Activated CD4-positive, alpha-beta T cell treated with anti-CD3 and anti-CD28 coated beads for 4 hours (primary cell): ENCODE results near the gene DNAH10.
"Not testable (repeated sequence)": the region's sequence is repeated elsewhere in the genome, so short reads cannot be mapped to it uniquely, and the experiment has no call there.

Experiments
- DNase-seq, 2 donors: peaks; one replicate each; pipeline ENCODE4 v3.0.0-alpha.2; 2020

DNAH10 gene

DNA sequence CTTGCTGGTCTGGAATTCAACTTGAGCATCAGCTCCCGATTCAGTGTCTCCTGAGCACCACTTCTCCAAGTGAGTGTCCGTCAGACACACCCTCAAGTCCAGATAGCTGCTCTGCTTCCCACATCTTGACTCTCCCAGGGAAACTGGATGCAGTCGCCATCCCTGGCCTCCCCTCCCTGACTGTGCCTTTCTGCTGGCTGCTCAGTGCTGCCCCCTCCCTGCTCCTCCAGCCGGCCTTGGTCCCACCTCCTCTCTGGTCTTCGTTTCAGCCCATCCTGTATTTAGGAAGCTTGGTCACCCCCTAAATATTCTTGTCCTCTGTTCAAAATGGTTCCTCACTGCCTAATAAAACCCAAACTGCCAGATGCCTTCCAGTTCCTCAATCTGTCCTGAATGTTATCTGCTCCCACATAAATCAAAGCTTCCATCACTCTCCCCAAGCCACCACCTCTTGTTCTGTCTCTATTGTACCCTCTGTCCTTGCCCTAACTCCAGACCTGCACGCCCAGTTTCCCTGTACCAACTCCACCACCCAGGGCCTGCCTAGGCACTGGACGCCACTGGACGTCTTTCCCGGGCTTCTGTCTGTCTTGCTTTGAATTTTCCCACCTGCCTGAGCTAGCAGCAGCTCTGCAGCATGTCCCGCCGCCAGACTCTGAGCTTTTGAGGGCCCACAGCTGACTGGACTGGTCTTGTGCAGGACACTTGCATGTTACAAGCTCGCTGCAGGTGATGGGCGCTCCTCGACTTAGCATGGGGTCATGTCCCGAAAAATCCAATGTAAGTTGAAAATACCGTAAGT is 176.8 kb downstream of the DNAH10 start:
- DNase-seq: no peak

DNA sequence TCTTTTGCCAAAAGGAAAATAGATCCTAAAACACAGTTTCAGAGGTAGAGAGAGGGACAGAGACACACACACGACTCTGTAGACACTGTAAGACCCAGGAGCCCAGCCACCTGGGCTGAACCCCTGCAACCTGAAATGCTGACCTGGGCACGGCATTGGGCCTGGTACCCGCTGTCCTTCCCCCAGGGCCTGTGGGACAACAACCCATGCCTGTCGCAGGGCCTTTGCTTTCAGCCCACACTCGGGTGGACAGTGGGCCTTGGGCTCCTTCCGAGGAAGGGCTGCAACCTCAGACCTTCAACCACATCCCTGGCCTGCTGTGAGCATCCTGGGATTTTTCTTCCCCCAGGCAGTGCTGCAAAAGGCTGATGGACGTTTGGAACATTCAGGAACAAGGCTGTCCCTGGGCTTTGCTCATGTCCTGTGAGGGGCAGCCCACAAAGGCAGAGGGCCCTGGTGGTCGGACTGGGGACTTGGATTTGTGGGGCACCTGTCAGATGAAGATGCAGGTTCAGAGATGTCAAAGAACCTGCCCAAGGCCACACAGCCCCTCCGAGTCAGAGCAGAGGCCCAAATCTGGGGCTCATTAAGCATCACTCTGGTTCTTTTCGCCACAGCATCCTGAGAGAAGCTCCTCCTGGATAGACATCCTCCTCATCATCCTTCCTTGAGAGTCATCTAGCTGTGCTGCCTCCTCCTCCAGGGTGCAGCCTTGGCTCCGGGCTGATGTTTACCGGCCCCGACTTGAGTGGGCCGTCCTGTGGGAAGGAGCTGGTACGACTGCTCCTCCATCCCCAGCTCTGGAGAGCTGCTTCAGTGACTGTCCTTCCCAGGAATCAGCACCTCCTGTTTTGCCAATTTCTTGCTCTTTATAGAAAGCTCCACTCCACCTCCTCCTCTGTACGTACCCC is 177.9 kb downstream of the DNAH10 start:
- DNase-seq: no peak

DNA sequence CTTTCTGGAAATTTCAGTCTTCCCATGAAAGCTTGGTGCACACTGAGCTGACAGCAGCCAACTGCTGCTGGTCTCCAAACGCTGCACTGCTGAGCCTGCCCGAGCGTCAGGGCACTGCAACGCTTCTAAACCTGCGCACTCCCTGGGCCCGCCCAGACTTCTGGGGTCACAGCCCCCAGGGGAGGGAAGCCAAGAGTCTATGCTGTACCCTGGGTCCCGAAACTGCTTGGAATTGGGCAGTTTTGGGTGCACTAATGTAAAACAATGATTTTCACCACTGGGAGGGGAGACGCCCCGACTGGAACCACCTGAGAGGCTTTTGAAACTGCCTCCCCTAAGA is 178.5 kb downstream of the DNAH10 start:
- DNase-seq: no peak

DNA sequence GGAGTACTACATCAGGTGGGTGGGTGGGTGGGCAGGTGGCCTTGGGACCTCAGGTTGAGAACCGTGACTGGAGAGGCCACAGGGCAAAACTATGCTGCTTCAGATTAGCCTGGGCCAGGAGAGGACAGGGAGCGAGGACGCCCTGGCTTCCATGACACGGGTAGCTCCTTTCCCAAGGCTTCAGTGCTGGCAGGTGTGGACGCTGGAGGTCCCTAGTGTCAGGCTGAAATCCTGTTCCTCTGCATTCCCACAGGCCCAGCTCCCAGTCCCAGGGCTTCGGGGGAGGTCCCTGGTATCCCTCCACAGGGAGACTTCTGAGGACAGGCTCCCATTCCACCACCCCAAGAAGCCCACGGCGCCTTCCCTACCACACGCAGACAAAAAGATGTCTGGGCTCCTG is 178.9 kb downstream of the DNAH10 start:
- DNase-seq: no peak

DNA sequence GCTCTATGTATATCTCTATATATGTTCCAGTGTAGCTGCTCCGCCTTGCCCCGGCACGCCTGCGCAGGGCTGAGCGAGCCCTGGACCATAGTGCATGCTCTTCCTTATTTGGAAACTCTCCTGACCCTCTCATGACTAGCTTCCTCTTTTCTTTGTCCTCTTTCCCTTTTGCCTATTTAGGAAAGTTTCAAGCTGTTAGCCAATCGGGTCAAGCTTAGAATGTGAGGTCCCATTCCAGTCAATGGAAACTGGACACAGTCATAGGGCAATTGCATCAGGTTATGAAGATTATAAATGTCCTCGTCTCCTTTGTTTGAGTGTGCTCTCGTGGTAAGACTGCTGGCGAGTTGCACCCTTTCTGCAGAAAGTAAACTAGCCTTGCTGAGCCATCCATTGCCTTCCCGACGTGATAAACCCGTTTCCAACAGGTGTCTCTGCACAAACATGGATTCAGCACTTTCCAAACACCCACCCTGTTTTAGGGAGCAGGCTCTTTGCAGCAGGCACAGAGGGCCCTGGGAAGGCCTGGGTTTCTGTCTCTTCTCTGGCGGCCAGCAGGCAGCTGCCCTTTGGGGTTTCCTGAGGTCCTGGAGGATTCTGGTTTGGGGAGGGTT is 179.6 kb downstream of the DNAH10 start:
- DNase-seq: no peak

DNA sequence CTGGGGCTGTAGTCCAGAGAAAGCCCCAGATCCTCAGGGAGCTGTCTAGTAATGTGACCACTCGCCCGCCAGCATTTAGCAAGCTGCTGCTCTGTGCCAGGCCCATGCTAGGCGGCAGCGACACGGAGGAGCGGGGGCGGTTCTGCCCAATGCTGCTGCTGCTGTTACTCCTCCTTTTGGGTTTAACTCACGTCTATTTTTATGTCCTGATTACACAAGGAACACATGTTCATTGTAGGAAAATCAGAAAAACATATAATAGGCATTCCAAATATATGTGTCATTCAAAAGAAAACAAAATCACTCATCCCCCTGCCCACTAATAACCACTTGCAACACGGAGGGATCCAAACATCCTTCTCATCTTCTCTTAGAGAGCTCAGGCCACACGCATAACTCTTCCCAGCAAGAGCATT is 180.1 kb downstream of the DNAH10 start:
- no peak for DNase-seq

DNA sequence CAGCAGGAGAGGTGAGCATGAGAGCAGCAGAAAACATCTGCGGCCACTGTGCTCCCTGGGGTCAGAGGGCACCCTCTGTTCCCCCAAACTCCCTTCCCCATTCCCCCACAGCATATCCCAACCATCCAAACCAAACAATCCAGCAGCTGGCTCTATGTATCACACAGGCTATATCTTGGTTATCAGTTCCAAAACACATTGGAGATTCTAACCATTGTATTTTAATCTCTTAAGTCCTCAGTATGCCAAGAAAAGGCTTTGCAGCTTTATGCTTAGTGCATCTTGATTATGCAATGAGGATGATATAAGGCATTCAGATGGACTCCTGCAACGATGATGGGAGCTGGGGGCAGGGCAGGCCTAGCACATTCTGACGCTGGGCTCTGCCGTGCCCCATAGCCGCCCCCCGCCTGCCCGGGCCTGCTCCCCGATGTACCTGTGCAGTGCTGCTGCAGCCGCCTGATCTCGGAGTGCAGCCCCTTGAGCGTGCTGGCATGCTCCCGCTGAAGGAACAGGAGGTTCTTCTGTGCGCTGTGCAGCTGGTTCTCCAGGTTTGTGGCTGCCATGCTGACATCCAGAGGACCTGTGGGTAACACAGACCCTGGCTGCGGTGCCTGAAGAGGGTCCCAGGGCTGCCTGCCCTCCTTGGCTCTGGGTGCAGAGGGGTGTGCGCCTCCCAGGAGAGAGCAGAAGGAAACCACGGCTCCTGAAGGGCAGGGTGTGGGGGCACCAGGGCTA is 181.0 kb downstream of the DNAH10 start:
- DNase-seq: no peak

DNA sequence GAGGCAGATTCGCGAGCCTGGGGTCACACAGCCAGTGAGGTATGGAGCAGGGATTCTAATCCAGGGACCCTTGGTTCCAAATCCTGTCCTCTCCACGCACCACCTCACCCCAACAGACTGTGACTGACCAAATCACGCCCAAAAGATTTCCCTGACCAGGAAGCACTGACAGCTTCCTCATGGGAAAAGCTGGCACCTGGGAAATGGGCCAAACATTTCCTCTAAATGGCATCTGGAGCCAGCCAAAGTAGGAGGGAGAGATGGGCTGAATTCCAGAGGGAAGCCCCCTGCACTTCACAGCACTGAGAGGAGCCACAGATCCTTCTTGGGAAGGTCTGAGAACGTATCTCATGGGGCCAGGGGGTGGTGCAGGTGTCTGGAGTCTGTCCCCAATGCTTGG is 181.7 kb downstream of the DNAH10 start:
- DNase-seq: no peak

DNA sequence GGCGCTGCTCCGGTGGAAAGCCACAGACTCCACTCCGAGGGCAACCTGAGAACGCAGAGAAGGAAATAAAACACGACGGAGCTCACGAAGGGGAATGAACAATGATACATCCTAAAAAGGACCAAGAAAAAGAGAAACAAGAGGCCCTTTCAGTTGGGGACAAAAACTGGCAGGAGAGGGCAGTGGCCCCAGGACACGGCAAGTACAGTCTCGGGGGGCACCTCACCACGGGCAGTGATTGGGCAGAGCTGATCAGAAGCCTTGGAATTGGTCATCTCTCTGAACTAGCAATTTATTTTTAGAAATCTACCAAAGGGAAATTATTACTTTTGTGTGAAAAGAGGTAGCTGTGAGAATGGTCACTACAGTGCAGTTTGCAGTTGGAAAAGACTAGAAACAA is 182.6 kb downstream of the DNAH10 start:
- no peak for DNase-seq

DNA sequence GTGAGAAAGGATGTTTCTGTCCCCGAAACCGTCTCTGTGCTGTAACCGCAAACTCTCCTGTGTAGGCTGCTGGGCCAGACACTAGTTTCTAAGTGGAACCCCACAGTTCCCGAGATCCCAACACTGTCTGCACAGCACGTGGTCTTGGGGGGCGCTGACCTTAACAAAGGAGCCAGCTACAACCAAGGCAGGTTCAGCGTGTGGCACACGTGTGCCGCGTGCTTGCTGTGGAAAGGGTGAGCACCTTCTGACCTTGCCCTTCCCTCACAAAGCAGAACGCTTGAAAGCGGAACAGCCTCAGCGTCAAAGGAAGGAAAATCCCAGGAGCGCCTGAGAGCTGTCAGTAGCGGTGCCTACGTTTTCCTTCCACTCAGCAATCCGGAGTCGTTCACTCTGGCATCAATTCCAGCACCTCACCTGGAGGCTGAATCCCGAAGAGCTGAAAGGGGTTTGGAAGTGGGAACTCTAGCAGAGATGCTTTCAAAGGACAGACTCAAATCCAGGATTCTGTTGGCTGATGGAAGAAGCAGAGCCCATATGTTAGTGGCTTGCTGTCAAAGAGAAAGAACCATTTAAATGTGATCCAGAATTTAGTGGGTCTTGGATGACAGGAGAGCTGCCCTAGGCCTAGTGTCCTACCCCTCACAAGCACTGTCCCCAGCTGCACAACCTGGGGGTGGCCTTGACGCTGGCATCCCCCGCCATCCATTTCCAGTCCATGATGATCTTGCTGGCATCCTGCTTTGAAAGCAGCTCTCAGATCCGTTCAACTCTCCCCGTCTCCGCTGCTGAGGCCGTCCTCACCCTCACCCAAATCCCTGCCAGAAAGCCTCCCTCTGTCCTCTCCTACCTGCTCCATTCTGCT is 183.4 kb downstream of the DNAH10 start:
- DNase-seq: no peak

DNA sequence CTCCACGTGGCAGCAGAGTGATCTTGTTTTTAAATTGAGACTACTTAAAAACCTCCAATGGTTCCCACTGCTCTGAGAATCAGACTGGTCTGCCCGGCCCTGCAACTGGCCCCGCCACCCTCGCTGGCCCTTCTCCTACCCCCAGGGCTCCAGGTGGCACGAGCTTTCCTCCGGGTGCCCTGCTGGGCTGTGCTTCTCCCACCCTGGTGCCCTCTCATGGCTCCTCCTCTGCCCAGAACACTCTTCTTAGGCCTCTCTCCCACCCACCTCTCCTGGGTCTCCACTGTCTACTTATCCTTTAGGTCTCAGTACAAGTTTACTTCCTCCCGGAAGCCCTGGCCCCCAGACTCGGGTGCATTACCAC is 184.0 kb downstream of the DNAH10 start:
- no peak for DNase-seq

DNA sequence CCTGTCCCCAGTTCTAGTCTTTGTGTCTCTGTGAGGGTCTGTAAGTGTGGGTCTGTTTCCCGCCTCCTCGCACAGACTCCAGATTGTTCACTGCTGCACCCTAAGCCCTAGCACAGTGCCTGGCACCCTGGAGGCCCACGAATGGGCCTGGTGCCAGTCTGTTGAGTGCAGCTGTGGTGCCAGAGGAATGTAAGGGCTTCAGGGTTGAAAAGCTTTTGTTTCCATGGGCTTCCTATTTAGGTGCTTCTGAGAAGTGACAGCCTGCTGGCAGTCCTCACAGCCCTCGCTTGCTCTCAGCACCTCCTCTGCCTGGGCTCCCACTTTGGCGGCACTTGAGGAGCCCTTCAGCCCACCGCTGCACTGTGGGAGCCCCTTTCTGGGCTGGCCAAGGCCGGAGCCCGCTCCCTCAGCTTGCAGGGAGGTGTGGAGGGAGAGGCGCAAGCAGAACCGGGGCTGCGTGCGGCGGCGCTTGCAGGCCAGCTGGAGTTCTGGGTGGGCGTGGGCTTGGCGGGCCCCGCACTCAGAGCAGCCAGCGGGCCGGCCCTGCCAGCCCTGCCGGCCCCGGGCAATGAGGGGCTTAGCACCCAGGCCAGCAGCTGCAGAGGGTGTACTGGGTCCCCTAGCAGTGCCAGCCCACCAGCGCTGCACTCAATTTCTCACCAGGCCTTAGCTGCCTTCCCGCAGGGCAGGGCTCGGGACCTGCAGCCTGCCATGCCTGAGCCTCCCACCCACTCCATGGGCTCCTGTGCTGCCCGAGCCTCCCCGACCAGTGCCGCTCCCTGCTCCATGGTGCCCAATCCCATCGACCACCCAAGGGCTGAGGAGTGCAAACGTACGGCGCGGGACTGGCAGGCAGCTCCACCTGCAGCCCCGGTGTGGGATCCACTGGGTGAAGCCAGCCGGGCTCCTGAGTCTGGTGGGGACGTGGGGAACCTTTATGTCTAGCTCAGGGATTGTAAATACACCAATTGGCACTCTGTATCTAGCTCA is 184.7 kb downstream of the DNAH10 start:
- DNase-seq: not testable (repeated sequence)

DNA sequence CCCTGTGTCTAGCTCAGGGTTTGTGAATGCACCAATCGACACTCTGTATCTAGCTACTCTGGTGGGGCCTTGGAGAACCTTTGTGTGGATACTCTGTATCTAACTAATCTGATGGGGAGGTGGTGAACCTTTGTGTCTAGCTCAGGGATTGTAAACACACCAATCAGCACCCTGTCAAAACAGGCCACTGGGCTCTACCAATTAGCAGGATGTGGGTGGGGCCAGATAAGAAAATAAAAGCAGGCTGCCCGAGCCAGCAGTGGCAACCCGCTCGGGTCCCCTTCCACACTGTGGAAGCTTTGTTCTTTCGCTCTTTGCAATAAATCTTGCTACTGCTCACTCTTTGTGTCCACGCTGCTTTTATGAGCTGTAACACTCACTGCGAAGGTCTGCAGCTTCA is 185.4 kb downstream of the DNAH10 start:
- DNase-seq: not testable (repeated sequence)

DNA sequence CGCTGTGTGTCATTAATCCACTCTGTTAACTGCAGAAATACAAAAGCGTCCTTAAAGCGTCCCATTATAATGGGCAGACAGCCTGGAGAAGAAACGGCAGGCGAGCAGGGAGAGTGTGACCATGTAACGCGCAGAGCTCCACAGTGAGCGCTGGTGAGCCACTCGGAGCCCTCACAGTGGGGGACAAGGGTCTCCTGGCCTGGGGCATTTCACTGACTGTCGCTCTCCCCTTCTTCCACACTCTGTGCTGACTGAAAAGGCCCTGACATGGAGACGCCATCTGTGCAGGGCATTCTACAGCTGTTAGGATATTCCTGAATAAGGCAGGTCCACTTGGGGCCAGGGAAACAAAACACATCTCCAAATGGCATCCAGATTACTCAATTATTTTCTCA is 186.3 kb downstream of the DNAH10 start:
- no peak for DNase-seq

DNA sequence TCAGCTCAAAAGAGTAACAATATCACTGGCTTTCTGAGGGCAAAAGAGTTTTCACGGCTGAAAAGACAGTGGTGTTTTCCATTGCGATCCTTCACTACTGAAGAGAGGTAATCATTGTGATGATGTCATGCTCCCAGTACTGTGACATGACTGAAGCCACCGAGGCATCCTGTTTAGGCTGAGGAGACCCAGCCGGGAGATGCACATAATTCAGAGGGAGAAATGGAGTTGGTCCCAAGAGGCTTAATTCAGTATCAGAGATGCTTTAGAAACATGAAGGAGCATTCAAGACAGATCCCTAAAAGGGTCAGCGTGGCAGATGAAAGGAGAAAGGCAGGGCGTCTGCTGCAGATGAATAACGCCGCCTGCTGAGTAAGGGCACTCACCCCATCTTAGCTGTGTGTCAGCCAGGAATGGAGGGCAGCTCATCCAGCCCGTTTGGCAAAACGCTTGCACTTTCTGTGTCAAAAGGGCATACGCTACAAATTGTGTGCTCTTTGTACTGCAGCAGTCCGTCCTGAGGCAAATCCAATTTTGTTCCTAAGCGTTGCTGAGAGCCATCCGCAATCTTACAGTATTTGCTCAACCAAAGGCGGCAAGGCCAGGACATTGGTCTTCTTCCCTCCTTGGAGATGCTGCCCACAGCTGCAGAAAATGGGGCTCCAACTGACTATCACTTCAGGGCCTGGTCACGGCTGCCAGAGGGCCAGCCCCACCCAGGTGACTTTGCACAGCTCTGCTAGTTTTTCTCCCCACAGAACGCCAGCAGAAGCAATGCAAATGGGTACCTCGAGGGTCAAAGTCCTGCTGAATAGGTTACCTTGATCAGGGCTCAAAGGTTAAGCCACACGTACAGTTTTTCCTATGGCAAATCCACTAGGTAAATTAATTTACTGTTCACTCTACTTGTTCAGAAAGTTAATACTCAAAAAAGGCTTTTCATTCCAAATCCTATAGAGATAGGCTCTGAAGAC is 187.0 kb downstream of the DNAH10 start:
- DNase-seq: no peak

DNA sequence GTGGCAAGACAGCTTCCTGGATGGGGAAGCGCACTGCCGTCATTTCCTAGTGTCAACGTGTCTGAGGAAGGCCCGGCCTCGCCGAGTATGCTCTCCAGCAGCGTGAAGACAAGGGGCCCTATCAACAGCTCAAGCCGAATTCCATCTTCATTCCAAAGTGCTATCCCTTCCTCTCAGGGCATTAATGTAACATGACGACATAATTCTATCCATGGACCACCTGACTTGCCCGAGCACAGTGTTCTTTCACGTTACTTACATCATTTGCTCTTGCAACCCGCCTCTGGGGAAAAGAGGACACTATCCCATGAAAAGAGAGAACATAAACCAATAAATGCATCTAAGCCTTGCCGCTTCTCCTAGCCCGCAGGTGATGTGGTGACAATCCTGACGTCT is 187.7 kb downstream of the DNAH10 start:
- DNase-seq: no peak

DNA sequence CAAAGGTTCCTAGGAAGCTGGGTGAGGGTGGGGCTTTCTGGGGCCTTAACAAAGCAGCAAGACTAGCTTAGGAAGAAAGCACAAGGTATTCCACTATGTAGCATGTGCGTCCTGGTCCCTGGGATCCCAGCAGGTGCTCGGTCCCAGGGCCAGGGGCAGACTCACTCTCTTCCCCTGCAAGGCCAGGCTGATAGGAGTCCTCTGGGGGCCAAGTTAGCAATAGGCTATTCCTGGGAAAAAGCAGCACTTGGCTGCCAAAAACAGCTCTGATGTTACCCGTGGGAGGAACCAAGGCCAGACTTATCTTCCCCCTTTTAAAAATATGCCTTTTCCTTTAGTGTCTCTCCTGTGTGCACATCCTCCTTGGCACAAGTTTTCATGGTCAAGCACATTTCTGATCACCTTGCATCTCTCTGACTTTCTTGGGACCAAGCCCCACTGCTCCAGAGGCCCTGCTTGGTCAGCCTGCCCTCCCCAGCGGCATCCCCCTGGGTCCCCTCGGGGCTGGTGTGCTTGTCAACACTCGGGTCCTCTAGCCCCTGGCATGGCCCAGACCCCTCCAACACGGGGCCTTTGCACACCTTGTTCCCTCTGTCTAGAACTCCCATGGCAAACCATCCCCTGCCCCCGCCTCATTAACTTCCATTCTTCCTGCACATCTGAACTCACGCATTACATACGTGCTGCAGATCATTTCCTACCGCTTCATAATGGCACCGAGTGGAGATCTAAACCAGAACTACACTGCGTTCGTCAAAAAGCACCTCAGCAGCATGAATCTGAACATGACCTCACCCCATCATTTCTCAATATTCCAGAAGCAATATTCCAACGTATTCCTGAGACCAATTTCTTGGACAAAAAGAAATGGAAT is 188.6 kb downstream of the DNAH10 start:
- no peak for DNase-seq

DNA sequence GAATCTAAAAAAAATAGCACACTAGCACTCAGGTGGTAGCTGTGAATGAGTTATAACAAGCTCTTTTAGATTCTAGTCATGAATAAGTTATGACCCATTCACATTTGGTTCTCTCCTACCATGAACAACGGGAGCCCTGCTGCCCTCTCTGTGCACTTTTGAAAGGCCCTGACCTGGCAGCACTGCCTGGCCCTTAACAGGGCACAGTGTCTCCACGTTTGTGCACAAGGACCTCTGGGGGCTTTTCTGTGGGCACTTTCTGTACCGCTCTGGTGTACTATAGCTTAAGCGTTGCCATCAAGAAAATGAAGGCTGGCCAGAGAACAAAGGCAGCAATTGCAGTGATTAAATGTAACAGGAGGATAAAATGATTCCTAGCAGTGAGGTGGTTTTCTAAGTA is 189.4 kb downstream of the DNAH10 start:
- no peak for DNase-seq

DNA sequence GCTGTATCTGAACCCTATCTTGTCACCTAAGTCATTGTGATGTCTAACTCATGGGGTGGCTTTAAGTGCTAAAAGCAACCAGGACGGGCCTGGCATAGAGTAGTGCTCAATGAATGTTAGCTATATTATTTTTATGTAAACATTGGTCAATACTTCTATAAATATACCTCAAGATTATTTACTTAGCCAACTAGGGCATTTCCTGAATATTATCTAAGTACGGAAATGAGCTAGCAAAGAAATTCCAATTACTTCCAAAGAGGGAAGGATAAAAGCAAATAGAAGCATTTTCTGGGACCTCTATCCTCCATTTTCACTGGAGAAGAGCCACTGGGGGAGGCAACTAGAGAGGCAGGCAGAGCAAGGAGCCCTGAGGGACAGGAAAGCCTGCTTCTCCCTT is 189.9 kb downstream of the DNAH10 start:
- no peak for DNase-seq
